ENCODE data around the gene ADARB1.
"Not testable (repeated sequence)": the region's sequence is repeated elsewhere in the genome, so short reads cannot be mapped to it uniquely, and the experiment has no call there.

ADARB1 gene

DNA sequence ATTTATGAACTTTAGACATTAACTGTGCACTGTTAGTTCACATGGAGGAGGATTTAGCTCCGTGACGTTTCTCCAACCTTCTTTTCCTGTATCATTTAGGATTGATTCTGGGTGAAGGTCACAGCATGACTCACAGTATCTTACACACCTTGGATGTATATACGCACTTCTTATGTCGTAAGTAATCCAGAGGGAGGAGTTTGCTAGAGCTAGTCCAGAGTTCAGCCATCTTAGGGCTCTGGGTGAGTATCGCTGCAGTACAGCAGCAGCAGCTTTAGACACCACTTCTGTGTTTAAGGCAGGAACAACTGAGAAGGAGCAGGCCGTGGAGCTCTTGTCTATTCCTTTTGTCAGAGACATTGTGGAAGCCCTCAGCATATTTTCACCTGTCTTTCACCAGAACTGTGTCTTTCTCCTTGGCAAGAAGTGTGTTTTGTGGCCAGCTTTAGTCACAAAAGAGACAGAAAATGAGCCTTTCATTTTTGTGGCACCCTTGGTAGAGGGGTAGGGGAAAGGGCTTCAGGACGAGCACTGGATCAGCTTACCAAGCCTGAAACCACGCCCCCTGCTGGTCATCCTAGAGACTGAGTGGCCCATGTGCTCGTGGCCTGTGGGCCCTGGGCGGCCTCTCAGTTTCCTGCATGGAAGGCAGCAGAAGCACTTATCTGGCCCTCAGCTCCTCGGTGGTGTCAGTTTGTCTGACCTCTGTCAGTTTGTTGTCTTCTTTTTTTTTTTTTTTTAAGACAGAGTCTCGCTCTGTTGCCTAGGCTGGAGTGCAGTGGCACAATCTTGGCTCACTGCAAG lies 64.0 kb downstream of the ADARB1 start:
- peak; percentile 70 for DNase-seq

DNA sequence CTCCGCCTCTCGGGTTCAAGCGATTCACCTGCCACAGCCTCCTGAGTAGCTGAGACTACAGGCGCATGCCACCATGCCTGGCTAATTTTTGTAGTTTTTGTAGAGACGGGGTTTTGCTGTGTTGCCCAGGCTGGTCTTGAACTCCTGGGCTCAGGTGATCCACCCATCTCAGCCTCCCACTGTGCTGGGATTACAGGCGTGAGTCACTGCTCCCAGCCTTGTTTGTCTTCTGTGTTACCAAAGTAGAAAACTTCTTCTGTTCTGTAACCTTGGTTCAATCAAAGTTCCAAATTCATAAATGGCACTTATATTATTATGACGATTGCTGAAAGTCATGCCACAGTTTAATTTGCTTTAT lies 64.6 kb downstream of the ADARB1 start:
- not testable (repeated sequence) for DNase-seq

DNA sequence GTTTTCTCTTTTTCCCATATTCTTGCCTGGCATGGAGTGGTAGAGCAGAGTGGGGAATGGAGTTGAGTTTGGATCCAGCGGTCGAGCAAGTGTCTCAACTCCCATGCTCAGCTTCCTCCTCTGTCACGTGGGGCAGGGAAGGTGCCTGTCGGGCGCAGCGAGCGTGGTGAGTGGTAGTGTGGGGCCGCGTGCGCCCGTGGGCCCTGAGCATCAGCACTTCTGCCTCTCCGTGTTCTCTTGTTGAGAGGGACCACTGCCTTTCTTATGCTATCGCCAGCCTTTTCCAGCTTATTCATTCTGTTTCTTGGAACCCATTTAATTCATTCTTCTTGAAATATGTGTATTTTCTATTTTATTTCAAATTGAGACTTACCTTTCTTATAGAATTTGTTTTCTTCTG lies 65.1 kb downstream of the ADARB1 start:
- no peak for DNase-seq

DNA sequence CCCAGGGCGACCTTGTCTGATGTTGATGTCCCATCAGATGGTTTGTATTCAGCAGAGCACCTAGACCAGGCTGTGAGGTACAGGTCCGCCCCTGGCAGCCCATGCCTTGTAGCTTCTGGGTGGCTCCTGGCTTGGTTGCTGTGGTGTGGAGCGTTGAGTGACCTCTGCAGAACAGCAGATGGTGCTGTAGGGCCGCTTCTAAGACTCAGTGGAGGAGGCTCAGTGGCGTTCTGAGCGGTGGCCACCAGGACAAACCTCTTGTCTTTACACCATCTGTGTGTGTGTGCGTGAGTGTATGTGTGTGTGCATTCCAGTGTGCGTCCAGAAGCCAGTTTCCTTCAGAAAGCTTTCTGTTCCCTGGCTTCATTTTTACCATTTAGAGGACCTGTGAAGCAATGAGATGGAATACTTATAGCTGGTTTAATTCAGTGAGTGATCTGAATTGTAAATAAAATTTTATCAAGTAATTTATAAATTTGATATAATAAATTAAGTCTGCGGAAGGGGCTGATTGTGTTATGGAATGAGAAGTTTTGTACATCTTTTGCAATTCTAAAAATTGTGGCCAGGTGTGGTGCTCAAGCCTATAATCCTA lies 66.1 kb downstream of the ADARB1 start:
- peak; percentile 74 for DNase-seq

DNA sequence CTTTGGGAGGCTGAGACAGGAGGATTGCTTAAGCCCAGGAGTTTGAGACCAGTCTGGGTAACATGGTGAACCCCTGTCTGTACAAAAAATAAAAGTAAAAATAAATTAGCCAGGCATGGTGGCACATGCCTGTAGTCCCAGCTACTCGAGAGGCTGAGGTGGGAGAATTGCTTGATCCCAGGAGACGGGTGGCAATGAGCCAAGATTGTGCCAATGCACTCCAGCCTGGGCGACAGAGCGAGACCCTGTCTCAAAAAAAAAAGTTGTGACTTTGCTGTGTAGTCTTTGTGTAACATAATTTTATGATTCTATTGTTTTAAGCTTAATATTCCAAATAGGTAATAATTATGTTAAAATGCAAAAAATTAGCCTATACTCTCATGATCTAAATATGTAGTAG lies 66.6 kb downstream of the ADARB1 start:
- DNase-seq = not testable (repeated sequence)

DNA sequence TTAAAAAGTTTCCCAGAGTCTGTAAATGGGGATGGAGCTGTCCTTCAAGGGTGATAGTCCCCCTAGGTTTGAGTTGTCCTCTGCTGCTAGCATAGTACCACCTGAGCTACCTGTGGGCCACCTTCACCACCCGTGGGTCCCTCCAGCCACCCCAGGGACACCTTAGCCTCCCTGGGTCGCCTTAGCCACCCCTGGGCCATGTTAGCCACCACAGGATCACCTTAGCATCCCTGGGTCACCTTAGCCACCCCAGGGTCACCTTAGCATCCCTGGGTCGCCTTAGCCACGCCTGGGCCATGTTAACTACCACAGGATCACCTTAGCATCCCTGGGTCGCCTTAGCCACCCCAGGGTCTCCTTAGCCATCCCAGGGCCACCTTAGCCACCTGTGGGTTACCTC lies 67.1 kb downstream of the ADARB1 start:
- no peak for DNase-seq

DNA sequence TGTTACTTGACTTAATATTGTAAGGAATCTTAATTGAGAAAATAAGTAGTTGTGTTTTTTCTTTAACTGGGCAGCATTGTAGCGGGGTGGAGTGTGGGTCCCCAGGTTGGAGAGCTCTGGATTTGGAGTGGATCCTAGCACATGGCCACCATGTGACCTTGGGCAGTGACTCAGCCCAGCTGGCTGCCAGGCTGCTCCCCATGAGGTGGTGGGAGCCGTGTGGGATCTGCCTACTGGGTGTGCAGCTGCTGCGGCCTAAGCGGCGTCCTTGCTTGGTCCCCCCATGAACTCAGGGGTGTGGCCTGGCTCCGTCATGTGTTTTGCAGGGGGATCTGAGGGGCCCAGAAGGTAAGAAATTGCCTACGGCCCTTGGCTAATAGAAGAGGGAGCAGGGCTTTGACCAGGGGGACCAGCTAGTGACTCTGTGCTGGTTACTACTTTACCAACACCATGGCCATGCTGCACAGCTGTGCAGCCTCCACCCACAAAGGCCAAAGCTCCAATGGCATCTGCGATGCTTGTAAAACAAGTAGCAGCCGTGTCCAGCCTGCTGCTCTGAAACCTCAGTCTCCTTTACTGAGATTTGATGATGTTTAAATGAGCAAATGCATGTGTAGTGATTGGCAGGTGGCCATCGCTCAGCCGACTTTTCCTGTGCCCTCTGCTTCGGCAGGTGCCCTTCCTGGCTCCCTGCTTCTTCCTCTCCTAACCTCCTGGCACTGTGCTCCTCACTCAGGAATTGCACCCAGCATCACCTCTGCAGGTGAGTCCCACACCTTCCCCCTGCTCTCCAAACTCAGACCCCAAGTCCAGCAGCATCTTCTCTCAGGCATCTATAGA lies 68.3 kb downstream of the ADARB1 start:
- DNase-seq = no peak

DNA sequence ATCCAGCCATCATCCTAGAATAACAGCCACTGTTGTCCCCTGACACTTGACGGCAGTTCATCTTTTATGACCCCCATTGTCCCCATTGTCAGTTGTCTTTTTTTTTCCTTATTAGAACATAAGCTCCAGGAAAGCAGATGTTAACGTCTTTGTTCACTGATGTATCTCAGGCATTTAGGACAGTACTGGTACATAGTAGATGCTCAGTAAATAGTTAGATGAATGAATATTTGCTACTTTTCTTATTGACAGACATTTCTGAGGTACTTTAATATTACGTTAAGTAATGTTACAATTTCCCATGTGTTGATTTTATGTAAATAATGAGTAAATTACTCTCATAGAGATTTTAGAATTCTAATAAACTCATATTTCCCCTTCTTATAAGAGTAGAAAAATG lies 69.5 kb downstream of the ADARB1 start:
- DNase-seq = no peak

DNA sequence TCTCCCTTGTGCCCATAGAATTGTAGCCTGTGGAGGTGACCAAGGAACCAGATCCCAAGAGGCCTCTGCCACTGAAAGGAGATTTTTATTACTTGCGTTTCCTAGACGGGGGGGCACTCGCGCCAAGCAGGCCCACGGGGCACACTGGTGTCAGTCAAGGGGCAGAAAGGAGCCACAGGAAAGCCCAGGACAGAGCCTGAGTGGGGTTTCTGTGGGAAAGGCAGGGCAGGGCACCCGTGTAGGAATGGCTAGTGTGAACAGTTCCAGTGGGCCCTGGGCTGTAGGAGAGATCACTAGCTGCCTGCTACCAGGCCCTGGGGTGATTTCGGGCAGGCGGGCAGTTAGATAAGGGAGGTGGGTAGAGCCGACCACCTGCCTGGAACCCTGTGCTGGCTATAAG lies 70.8 kb downstream of the ADARB1 start:
- DNase-seq = no peak

DNA sequence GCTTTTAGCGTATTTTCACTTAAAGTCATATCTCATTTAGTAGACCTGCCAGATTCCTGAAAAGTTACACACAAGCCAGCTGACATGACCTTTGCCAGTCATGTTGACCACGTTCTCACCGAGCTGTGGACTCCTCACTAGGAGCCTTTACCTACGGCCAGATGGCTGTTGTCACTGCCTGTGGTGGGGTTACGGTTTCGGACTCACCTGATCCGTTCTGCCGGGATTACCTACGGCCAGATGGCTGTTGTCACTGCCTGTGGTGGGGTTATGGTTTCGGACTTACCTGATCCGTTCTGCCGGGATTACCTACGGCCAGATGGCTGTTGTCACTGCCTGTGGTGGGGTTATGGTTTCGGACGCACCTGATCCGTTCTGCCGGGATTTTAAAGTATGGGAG lies 71.5 kb downstream of the ADARB1 start:
- not testable (repeated sequence) for DNase-seq

DNA sequence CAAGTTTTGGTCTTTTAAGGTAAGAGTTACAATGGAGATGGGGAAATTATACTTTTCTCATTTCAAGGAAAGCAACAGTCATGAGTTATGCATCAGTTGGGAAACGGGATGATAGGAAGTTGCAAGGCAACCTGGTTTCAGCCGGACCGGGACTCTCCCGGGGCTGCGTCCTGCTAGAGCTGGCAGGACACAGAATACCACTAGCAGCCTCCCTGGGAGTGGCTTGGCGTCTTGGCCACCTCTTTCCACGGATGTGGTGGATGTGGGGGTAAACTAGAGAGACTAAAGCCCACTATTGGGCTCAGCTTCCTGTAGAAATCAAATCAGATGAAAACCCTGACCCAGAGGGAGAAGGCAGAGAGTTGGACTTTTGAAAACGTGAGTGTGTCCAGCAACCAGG lies 71.9 kb downstream of the ADARB1 start:
- no peak for DNase-seq

DNA sequence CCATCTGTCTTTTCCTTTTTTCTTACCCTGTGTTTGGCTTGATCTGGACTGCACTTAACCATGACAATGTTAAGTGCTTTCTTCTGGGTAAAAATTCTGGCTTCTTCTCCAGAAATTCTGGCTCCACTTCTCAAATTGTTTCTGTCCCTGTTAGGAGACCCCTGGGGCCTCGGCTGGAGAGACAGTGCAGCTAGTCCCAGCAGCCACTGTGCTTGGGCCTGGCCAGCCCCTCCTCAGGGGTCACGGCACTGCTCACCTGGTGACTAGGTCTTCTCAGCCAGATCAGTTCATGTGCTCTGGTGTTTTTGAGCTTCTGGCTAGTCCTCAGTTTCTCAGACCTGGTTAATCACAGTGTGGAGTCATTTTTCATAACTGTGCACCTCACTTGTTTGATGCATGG lies 72.4 kb downstream of the ADARB1 start:
- no peak for DNase-seq

DNA sequence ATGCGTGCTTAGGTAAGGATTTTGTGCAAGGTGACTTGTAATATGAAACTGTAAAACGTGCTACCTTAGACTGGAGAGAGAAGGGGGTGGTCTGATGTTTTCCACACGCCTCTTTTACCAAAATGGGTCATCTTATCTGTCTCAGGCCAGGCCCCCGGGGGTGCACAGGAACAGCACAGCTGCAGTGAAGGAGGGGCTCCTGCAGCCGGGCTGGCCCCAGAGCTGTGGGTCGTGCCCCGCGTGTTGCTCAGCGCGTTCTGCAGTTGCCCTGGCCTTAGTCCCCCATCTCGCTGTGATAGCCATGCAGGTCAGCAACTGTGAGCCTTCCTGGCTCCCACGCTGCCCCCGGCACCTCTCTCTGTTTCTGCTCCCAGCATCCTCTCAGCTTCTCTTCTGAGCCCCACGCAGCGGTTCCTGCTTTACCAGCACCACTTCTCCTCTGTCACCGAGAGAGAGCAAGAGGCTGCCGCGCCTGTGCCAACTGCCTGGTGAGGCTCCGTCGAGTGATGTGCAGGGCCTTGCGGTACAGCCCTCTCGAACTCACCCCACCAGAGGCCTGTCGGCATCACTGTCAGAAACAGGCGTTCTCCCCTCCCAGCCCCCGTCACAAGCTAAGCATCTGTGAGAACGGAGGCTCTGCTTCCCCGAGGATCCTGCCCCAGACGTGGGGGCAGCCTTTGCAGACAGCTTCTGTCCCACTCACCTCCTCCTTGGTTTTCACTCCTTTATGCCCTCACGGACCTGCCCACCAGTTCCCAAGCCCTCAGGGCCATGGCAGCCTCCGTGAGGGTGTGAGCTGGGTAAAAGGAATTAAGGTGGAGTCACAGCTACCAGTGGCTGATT lies 73.3 kb downstream of the ADARB1 start:
- no peak for DNase-seq

DNA sequence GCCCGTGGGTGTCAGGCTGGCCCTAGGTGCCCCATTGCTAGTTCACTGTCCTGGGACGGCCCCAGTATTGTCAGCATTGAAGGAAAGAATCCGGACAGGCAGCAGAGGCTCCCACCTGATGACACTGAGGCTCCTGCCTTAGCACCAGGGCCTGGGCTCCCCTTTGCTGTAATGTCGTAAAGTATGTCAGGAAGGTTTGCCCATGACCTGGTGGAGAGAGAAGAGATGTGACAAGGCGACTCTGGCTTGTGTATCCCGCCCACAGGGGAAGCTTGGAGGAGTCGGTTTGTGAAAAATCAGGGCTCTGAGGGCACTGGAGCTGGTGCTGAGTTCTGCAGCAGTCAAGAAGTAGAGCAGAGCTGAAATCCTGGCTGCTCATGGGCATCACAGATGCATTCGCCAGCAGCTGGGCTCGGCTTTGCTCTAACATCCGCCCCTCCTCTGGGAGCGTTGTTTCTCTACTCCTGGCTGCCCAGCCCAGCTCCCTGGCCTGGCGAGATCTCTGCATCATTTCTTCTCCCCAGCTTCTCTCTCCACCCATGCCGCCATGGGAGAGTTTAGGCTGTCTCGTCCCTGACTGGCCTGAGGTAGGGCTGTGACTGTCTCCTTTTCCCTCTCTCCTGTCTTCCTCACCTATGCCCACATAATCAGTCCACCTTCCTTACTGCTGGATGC lies 74.1 kb downstream of the ADARB1 start:
- DNase-seq = no peak

DNA sequence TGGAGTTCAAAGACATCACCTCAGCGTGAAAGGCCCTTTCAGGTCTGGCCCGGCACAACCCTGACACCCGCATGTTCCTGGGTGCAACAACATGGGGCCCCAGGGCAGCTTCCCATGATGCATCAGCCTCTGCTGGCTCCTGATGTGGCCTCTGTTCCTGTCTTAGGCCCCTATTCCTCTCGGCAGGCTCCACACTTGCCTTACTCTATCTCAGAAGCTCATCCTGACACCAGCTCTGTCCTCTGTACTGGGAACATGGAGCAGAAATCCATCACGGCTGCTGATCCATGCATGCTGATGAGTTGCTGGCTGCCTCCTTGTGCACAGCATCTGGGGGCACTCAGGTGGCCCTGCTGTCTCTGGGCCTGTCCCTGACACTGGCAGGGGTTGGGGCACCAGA lies 74.6 kb downstream of the ADARB1 start:
- DNase-seq = no peak

DNA sequence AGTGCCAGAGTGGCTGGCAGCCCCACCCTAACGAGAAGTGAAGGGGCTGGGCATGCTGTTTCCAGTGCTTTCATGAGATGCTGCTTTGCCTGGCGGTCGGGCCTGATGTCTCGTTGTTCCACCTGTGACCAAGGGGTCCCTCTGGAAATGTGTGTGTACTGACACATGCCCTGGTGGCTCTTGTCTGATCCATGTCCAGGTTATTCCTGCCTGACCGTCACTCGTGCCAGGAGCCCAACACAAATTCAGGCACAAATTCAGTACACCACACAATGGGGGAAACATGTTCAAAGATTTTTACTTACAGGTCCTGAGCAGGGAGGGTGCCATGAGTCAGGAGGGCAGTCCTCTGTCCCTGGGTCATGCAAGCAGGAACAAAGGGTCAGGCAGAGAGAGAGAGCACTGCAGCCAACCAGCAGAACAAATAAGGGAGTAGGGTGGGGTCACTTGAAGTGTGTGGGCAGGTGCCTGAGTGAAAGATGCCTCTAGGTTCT lies 76.3 kb downstream of the ADARB1 start:
- no peak for DNase-seq

DNA sequence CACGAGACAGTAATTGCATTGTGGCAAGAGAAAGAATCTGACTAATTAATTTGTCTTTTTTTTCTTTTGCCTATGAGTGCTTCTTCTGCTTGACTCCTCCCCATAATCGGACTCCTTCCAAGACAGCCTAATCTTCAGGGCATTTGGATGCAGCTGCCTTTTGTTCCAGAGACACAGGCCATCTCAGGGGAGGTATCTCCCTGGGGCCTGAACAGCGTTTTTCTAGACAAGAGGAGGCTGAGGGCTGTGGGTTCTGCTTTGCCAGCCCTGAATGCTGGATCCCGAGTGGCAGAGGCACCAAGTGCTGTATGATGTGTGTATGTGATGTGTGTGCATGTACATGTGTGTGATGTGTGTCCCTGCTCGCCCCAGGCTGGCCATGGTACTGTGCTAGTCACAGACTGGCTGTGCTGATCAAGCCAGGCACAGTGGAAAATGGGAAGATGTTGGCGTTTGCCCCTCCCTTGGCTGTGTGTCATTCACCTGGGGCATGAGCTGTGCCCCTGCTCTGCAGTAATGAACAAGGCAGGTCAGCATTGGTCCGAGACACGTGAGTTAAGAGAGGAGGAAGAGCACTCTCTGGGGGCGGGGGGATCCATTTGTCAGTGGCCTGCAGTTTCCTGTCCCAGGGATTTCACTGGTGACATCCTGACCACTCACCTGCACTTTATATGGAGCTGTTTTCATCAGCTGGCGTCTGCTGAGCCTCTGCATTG lies 77.2 kb downstream of the ADARB1 start:
- DNase-seq = no peak

DNA sequence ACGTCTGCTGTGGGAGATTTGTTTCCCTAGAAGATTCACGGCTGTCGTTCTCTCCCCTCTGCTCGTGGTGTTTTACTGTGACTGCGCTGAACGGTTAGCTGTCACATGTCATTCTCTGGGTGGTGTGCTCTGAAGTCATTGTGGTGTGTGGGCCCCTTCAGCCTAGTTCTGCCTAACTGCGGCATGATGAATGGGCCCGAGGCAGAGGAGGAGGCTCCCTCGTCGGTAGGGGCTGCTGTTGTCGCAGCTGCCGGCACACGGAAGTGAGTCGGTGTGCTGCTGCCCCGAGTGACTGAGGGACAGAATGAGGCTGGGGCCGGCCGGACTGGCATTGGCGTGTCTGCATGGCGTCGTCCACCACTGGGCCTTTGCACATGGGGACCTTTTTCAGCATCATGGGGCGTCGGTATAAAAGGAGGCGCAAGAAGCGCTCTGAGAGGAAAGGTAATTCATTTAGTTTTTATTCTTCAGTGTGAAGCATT lies 77.9 kb downstream of the ADARB1 start:
- peak; percentile 60 for DNase-seq

DNA sequence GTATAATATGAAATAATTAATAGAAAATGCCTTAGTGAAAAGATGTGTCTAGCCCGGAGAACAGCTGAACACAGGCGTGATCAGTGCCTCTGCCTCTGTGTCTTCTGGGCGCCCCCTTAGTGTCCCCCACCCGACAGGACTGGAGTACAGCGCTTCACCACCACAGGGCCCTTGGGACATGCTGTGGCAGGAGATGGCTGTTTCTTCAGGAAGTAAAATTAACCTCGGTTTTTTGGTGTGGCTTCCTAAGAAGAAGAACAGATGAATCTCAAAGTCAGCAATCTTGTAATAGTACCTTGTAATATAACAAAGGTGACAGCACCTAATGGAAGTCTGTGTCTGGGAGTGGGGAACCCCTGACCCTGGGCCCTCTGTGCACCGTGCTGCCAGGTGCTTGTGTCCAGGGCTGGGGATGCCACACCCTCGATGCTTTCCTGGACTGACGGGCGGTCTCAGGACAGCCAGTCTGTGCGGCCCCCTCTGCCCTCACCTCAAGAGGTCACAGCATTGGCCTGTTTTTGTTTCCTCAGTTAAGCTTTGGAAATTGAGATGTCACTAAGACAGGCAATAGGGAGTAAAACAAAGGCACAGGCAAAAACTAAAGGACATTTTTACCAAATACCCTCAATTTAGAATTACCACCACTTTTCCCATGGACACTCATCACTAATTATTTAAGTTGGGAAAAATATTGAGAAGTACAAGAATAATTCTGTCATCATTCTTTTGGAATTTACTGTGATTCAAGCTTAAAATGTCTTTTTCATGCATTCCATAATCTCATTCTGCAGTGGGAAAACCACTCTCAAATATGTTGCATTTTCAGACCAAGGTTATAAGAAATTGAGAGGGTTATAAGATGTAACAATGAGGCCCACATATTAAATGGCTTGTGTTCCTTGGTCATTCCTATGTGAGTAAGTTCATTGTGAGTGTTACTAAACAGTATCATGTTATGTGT lies 79.3 kb downstream of the ADARB1 start:
- no peak for DNase-seq
